DND-41 (cell line): ENCODE data around the gene GVQW3.

Source experiments
- ATAC-seq: fragments of 200-7000 bp; cut with Tn5 transposase; 3 replicates; pipeline ENCODE4 v1.9.1; 2021; ENCODE audit warnings: low read depth; ENCODE audit not compliant: insufficient read depth
- DNase-seq: peaks from one replicate; pipeline ENCODE4 v3.0.0-alpha.2; 2020
- H2AFZ ChIP-seq: 2 replicates; pipeline ENCODE4 v1.6.0; 2012; ENCODE audit warnings: low read depth, low read length
- H3K27ac ChIP-seq: 2 replicates; pipeline ENCODE4 v1.5.1; 2012; ENCODE audit warnings: low read length, inconsistent platforms
- H3K27me3 ChIP-seq: fragments of 200-600 bp; sonication (generic); 2 replicates; pipeline ENCODE4 v1.6.0; 2012; ENCODE audit warnings: low read length, mild to moderate bottlenecking, inconsistent platforms; ENCODE audit not compliant: insufficient read depth, poor library complexity
- H3K36me3 ChIP-seq: 2 replicates; pipeline ENCODE4 v1.5.1; 2012; ENCODE audit warnings: low read length, inconsistent platforms; ENCODE audit not compliant: insufficient read depth
- H3K4me1 ChIP-seq: 2 replicates; pipeline ENCODE4 v1.5.1; 2012; ENCODE audit warnings: mild to moderate bottlenecking, low read length; ENCODE audit not compliant: insufficient read depth
- H3K4me2 ChIP-seq: 2 replicates; pipeline ENCODE4 v1.6.0; 2012; ENCODE audit warnings: mild to moderate bottlenecking, moderate library complexity, low read length, inconsistent platforms; ENCODE audit not compliant: insufficient read depth
- H3K4me3 ChIP-seq, 2 experiments: fragments of 200-600 bp in 1 of 2; shearing (Covaris generic) in 1 of 2; 2 replicates each; pipeline ENCODE4 v1.5.1; 2012 to 2016; ENCODE audit warnings: inconsistent platforms in 2 of 2, low read length in 2 of 2, mild to moderate bottlenecking in 2 of 2, low read depth in 1 of 2, moderate library complexity in 1 of 2
- H3K79me2 ChIP-seq: 2 replicates; pipeline ENCODE4 v1.6.0; 2012; ENCODE audit warnings: low read length, inconsistent platforms; ENCODE audit not compliant: insufficient read depth
- H3K9ac ChIP-seq: 2 replicates; pipeline ENCODE4 v1.6.0; 2012; ENCODE audit warnings: low read depth, mild to moderate bottlenecking, inconsistent platforms, low read length, moderate library complexity
- H3K9me3 ChIP-seq: 2 replicates; pipeline ENCODE4 v1.5.1; 2012; ENCODE audit warnings: low read length, moderate library complexity, mild to moderate bottlenecking, inconsistent platforms; ENCODE audit not compliant: insufficient read depth, severe bottlenecking
- H4K20me1 ChIP-seq: 2 replicates; pipeline ENCODE4 v1.6.0; 2012; ENCODE audit warnings: low read length; ENCODE audit not compliant: insufficient read depth
- CTCF ChIP-seq: IDR thresholded peaks from 2 replicates; pipeline ENCODE4 v1.5.1; 2012; ENCODE audit warnings: borderline replicate concordance, low read length, moderate library complexity, mild to moderate bottlenecking; ENCODE audit not compliant: poor library complexity, severe bottlenecking; ENCODE audit errors: extremely low read depth
- EZH2 ChIP-seq: IDR thresholded peaks from 3 replicates; pipeline ENCODE4 v1.6.1; 2012; ENCODE audit warnings: borderline replicate concordance, low read depth, mild to moderate bottlenecking, moderate library complexity, low read length, inconsistent platforms; ENCODE audit not compliant: severe bottlenecking

Gene GVQW3

DNA sequence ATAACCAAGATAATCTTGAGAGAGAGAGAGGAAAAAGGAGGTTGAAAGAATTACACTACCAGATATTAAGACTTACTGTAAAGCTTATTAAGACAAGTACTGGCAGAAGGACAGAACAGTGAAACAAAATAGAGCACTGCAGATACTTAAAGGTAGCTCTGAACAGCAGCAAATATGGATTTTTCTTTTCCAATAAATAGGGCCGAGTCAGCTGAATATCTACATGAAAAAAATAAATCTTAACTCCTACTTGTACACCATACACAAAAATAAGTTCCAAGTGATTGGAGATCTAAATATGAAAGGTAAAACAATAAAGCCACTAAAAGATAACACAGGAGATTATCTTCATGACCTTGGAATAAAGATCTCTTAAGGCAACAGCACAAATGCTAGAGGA, 12.6 kb upstream of the GVQW3 start:
- TF ChIP-seq EZH2, result no peak
- no peak for TF ChIP-seq CTCF
- no peak overlapping the region for H2AFZ ChIP-seq
- H3K27ac ChIP-seq, result no peak overlapping the region
- no peak overlapping the region for H3K9ac ChIP-seq
- H3K4me2 ChIP-seq, result no peak overlapping the region
- H3K4me3 ChIP-seq, result no peak overlapping the region
- peaks cover 14% of the 10 kb centered on the region for H3K36me3 ChIP-seq
- H3K79me2 ChIP-seq, result peaks cover 96% of the 10 kb centered on the region
- H3K4me1 ChIP-seq, result no peaks in the 10 kb centered on the region
- H3K9me3 ChIP-seq, result no peaks in the 10 kb centered on the region
- H3K27me3 ChIP-seq, result no peaks in the 10 kb centered on the region
- ATAC-seq, result no peak
- no peak for DNase-seq
- H4K20me1 ChIP-seq, result peaks cover 54% of the 10 kb centered on the region

GRCh38 chr11:76369406-76369805, 11.7 kb upstream of the GVQW3 start:
- Histone ChIP-seq H3K27ac (no peak overlapping the region), H3K4me1 (no peaks in the 10 kb centered on the region), H2AFZ (no peak overlapping the region), H3K27me3 (no peaks in the 10 kb centered on the region), H3K4me2 (no peak overlapping the region), H3K79me2 (peaks cover 96% of the 10 kb centered on the region), H4K20me1 (peaks cover 63% of the 10 kb centered on the region), H3K9ac (no peak overlapping the region), H3K4me3 (no peak overlapping the region), H3K9me3 (no peaks in the 10 kb centered on the region), H3K36me3 (peaks cover 5% of the 10 kb centered on the region)
- no peak for DNase-seq
- TF ChIP-seq CTCF (no peak), EZH2 (no peak)
- no peak for ATAC-seq

- Histone ChIP-seq H2AFZ (no peak overlapping the region), H3K36me3 (no peaks in the 10 kb centered on the region), H3K27ac (no peak overlapping the region), H3K27me3 (no peaks in the 10 kb centered on the region), H3K4me2 (no peak overlapping the region), H3K4me3 (no peak overlapping the region), H3K9ac (no peak overlapping the region), H3K9me3 (no peaks in the 10 kb centered on the region), H3K79me2 (peaks cover 97% of the 10 kb centered on the region), H3K4me1 (no peaks in the 10 kb centered on the region; the same call in 1 of the 2 replicates), H4K20me1 (peaks cover 78% of the 10 kb centered on the region)
- ATAC-seq (peak; percentile 29; the same call in 1 of the 3 replicates), DNase-seq (no peak)
- no peak for TF ChIP-seq CTCF
- TF ChIP-seq EZH2, result no peak
Observed at GRCh38 chr11:76371170-76371569, 10.0 kb upstream of the GVQW3 start.
